ENCODE data around the gene PYROXD2.

DNA sequence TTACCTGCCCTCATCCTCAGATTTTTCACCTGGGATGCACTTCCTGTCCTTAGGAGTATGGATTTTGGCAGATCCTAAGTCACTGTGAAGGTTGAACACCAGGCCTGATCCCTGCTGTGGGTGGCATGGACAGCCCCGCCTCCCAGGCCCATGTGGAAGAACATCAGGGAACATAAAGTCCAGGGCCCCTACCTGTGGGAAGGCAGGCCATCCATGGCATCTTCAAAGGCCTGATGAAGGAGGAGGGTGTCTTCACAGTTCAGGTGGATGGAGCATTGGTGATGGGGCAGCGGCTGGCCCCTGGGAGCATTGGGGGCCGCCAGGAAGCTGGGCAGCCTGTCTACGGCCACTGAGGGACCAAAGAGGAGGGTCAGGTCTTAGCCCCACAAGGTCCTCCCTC is 24.6 kb downstream of the PYROXD2 start:
- TF ChIP-seq, protein P1, sequence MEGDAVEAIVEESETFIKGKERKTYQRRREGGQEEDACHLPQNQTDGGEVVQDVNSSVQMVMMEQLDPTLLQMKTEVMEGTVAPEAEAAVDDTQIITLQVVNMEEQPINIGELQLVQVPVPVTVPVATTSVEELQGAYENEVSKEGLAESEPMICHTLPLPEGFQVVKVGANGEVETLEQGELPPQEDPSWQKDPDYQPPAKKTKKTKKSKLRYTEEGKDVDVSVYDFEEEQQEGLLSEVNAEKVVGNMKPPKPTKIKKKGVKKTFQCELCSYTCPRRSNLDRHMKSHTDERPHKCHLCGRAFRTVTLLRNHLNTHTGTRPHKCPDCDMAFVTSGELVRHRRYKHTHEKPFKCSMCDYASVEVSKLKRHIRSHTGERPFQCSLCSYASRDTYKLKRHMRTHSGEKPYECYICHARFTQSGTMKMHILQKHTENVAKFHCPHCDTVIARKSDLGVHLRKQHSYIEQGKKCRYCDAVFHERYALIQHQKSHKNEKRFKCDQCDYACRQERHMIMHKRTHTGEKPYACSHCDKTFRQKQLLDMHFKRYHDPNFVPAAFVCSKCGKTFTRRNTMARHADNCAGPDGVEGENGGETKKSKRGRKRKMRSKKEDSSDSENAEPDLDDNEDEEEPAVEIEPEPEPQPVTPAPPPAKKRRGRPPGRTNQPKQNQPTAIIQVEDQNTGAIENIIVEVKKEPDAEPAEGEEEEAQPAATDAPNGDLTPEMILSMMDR (IDR thresholded peaks at IDR 0.05) = no peak
- no peak for TF ChIP-seq EP300 (IDR thresholded peaks at IDR 0.05)
